Suppressor macrophage treated with lipopolysaccharide for 1 hour (primary cell): ENCODE data around the gene KNDC1.
A peak's percentile ranks its signal among the peaks of the same experiment; 100 is the strongest.
"Not testable (repeated sequence)": the region's sequence is repeated elsewhere in the genome, so short reads cannot be mapped to it uniquely, and the experiment has no call there.

Experiments
- DNase-seq, 3 donors: peaks; one replicate each; pipeline ENCODE4 v3.0.0-alpha.2; 2020 to 2022

Gene KNDC1

DNA sequence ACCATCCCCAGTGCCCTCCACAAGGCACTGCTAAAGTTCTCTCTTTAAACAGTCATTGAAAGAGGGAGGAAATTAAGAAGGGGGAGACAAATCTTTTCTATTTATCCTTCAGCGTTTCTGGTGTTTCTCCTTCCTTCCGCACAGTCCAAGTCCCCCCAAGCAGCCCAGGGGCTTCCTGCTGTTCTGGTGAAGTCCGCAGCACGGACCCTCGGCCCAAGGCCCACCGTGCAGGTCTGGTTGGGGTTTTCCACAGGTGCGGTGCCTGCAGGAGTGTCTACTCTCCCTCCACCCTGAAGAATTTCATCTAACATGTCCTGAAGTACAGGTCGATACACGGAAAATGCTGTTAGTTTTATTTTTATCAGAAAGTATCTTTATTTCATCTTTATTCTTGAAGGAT is 34.1 kb upstream of the KNDC1 start:
- no peak for DNase-seq

DNA sequence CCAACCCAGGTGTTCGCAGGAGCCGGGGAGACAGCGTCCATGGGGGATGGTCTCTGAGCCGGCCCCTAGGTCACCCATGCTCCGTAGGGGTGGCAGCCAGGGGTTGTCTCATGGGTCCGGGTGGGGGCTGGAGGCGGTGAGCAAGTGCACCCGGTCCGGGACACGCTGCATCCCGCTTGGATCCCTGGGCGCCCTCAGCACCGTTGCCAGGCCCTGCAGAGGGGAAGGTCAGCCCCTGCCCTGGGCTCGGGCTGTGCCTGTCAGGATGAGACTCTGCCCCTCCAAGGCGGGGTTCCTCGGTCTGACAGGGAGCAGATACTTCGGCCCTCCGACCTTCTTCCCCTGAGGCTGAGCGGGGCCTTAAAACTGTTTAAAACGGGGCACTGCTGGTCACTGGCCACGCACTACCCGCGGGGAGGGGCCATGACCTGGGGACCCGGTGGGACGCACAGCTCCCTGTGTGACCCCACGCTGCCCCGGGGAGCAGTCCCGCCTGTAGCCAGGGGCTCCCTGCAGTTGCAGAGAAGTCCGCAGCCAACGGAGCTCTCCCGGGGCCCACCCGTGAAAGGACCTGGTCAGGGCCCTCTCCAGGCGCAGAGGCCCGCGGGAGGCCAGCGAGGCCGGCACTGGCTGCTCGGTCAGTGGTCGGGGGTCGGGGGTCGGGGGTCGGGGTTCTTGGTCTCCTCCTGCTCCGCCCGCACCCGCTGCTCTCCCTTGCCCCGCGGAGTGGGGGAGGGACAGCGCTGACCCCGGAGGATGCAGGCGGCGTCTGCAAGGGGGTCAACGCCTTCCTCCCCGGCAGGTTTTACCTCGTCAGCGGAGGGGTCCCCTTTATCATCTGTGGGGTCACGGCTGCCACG is 33.4 kb upstream of the KNDC1 start:
- no peak for DNase-seq

- DNase-seq = no peak
These were observed 32.5 kb upstream of the KNDC1 start for GRCh38 chr10:133127291-133128125.

DNA sequence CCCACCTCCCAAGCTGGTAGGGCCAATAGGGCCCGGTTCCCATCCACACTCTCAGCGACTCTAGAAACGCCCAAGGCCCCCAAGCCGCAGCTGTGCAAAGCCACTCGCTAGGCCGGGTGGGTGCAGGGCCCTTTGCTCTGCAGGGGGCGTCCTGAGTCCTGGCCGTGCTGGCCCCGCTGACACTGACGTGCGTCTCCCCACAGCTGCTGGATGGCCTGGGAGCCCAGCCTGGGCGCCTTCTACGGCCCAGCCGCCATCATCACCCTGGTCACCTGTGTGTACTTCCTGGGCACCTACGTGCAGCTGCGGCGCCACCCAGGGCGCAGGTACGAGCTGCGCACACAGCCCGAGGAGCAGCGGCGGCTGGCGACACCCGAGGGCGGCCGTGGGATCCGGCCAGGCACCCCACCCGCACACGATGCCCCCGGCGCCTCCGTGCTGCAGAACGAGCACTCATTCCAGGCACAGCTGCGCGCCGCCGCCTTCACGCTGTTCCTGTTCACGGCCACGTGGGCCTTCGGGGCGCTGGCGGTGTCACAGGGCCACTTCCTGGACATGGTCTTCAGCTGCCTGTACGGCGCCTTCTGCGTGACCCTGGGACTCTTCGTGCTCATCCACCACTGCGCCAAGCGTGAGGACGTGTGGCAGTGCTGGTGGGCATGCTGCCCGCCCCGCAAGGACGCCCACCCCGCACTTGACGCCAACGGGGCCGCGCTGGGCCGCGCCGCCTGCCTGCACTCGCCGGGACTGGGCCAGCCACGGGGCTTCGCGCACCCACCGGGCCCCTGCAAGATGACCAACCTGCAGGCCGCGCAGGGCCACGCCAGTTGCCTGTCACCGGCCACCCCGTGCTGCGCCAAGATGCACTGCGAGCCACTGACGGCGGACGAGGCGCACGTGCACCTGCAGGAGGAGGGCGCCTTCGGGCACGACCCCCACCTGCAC is 31.6 kb upstream of the KNDC1 start:
- DNase-seq = no peak

DNA sequence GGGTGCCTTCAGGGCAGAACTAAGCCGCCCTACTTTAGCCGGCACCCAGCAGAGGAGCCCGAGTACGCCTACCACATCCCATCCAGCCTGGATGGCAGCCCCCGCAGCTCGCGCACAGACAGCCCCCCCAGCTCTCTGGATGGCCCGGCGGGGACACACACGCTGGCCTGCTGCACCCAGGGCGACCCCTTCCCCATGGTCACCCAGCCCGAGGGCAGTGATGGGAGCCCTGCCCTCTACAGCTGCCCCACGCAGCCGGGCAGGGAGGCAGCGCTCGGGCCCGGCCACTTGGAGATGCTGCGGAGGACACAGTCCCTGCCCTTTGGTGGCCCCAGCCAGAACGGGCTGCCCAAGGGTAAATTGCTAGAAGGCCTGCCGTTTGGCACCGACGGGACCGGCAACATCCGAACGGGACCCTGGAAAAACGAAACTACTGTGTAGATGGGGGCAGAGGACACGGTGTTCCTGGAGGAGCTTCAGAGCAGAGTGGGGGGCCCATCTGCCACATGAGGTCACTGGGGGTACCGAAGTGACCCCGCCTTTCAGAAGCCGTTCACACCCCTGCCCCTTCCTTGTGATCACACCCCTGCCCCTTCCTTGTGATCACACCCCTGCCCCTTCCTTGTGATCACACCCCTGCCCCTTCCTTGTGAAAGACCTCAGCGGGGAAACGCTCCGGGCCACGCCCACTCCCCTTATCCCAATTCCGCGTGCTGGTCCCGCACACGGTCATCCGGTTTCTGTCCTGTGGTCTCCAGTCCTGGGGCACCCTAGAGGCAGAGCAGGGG is 30.8 kb upstream of the KNDC1 start:
- no peak for DNase-seq

DNA sequence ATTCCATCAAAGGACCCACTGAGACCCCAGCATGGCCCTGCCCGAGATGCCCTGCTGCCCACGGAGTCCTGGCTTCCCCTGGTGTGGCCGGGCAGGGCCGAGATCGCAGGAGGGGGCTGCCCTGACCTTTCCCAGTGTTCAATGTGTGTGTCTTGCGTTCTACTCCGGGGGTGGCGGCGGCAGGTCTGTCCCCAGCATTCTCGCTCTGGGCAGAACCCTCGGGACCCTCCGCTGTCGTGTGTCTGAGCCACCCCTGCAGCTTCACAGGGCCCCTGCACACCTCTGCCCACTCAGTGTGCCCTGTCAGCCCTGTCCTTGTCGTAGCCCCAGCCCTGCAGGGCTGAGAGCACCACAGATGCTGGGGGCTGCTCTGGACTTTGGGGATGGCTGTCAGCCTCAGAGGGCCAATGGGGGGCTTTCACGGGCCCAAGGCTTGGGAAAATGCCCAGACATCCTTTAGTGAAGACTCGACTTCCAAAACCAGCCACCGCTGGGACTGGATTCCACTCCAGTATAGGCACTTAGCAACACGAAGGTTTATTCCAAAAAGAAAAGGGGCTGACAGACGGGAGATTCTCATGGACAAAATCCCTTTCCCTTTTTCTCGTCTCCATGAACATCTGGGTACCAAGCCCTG is 30.0 kb upstream of the KNDC1 start:
- no peak for DNase-seq

DNA sequence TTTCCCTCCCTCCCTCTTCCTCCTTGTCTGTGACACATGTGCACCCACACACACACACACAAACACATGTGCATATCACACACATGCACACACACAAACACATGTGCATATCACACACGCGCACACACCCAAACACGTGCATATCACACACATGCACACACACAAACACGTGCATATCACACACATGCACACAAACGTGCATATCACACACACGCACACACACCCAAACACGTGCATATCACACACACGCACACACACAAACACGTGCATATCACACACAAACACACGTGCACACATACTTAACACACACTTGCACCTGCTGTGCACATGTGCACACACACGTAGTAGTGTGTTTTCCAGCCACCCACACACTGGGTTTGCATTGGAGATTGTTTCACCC is 29.4 kb upstream of the KNDC1 start:
- DNase-seq = no peak

DNA sequence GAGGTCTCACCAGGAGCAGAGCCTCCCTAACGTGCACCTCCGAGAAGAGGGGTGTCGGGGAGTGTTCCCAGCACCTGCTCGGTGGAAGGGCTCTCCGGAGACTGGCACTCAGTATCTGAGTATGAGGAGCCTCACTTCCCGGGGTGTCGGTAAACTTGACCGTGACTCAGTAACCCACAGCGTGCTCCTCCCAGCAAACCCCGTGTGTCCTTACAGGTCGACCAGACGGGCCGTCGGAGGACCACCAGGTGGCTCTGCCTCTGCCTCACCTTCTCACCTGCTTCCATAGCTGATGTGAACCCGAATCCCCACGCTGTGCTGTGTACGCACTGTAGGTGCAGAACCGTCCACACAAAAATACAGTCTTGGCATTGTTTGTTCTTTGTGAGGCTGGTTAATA is 29.0 kb upstream of the KNDC1 start:
- DNase-seq = no peak

DNA sequence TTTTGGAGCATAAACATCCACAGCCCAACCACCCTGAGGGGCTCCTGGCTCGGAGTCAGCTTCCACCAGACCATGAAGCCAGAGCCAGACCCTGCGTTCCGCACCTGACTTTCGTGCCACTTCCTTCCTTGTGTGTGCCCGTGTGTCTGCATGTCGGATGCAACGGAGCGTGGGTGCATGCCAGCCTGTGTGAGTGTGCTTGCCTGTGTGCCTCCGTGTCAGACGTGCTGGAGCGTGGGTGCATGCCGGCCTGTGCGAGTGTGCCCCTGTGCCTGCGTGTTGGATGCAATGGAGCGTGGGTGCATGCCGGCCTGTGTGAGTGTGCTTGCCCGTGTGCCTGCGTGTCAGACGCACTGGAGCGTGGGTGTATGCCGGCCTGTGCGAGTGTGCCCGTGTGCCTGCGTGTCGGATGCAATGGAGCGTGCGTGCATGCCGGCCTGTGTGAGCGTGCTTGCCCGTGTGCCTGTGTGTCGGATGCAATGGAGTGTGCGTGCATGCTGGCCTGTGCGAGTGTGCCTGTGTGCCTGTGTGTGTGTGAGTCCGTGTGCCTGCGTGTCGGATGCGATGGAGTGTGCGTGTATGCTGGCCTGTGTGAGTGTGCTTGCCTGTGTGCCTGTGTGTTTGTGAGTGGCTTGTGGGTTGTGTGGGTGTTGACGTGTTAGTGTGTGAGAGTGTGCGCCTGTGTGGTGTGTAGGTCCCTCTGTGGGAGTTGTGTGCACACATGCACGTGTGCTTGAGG is 28.1 kb upstream of the KNDC1 start:
- DNase-seq = no peak

GRCh38 chr10:133132473-133133291 is 27.3 kb upstream of the KNDC1 start:
- DNase-seq = no peak

- no peak for DNase-seq
These were observed 26.4 kb upstream of the KNDC1 start for GRCh38 chr10:133133471-133134231.

- DNase-seq = no peak
These were observed 25.5 kb upstream of the KNDC1 start for GRCh38 chr10:133134411-133135115.

DNA sequence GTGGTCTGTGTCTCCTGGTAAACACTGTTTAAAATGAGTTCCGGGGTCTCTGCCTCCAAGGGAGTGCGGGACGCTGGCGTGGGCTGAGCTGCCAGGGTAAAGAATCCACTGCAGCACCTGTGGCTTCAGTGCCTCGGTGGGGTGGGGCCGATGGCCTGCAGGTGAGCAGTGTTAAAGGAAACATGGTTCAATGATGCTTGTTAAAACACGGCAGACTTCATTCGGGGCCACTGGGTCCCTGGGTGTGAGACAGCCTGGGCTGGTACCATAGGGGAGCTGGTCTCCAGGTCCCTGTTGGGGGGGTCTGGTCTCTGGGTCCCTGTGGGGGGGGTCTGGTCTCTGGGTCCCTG is 24.9 kb upstream of the KNDC1 start:
- no peak for DNase-seq

- not testable (repeated sequence) for DNase-seq
These were observed 22.4 kb upstream of the KNDC1 start for GRCh38 chr10:133137486-133138145.

- peak in 1 of 3 donors; percentile 5 for DNase-seq
These were observed 20.4 kb upstream of the KNDC1 start for GRCh38 chr10:133139551-133140065.

GRCh38 chr10:133140417-133141143 is 19.4 kb upstream of the KNDC1 start:
- no peak for DNase-seq
